ENCODE data around the gene MSRB1. TPM values are rescaled to one million over a fixed set of nuclear protein-coding genes. Genes with fewer than 3 reads are reported as not detected.

Gene MSRB1
- total and polyA plus RNA-seq, 2 of the 13 experiments (the other 11 are each of a cell fraction or from before 2014, with no cell fraction given) = 32.1 to 75.4 TPM

DNA sequence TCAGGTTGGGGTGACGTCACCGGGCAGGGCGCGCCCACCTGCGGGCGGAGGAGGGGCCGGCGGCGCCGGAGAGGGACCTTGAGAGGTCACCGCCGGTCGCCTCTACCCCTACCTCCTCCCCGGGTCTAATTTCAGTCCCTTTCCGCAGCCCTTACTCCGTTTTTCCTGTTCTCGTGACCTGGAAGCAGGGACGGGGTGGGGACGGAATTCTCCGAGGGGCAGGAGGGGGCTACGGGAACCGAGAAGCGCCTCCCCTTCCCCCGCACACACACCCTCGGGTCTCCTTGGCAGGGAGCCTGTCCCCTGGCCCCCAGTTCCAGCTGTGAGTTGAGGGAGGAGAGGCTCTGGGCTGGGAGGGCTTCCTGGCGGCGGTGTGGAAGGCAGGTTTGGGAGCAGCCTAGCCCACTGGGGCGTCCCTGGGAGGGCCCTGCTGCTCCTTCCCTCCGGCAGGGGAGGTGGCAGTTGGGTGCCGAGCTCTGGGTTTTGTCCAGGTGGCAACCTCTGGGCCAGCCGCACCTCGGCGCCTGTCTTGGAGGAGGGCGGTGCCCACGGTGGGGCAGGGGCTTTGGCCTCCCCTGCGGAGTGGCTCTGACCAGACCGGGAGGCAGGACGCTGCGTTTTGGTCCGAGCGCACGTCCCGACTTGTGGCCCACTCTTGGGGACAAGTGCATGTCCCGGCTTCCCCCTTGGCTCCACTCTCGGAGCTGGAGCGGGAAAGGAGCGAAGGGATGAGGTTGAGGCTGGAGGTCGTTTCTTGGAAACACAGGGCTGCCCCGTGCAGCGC, 47.5 kb upstream of the MSRB1 start (continued):
- TF ChIP-seq ZBTB7B (CRISPR knock-in tag; IDR thresholded peaks at IDR 0.05) (peak; percentile 18; the same call in 1 of the 2 replicates), CBFB (CRISPR knock-in tag; IDR thresholded peaks at IDR 0.05) (0 out of 2 replicates have a peak, but pooled peaks have one; percentile 6), ZNF121 (CRISPR knock-in tag; IDR thresholded peaks at IDR 0.05) (no peak), ZNF7 (CRISPR knock-in tag; IDR thresholded peaks at IDR 0.05) (no peak), MYC (CRISPR knock-in tag; IDR thresholded peaks at IDR 0.05; ENCODE audit: borderline replicate concordance) (peak; percentile 24; the same call in 1 of the 2 replicates), HNRNPK (IDR thresholded peaks at IDR 0.05; ENCODE audit: low read depth, low read length, poor library complexity, severe bottlenecking) (no peak), ETV5 (CRISPR knock-in tag; IDR thresholded peaks at IDR 0.05; ENCODE audit: borderline replicate concordance) (peak; percentile 30; the same call in 1 of the 2 replicates), HIVEP1 (CRISPR knock-in tag; IDR thresholded peaks at IDR 0.05) (0 out of 2 replicates have a peak, but pooled peaks have one; percentile 43), SOX5 (CRISPR knock-in tag; IDR thresholded peaks at IDR 0.05; ENCODE audit: borderline replicate concordance) (0 out of 2 replicates have a peak, but pooled peaks have one; percentile 19), SAP130 (CRISPR knock-in tag; IDR thresholded peaks at IDR 0.05; ENCODE audit: low read depth) (peak; percentile 33), NR2F1 (CRISPR knock-in tag; IDR thresholded peaks at IDR 0.05) (0 out of 4 replicates have a peak, but pooled peaks of 1 of the 2 experiments have one; percentile 24), SP4 (CRISPR knock-in tag; IDR thresholded peaks at IDR 0.05) (peak; percentile 4; the same call in 1 of the 2 replicates), ZNF792 (CRISPR knock-in tag; IDR thresholded peaks at IDR 0.05) (peak; percentile 49; the same call in 1 of the 2 replicates)
- TF ChIP-seq, protein P1, sequence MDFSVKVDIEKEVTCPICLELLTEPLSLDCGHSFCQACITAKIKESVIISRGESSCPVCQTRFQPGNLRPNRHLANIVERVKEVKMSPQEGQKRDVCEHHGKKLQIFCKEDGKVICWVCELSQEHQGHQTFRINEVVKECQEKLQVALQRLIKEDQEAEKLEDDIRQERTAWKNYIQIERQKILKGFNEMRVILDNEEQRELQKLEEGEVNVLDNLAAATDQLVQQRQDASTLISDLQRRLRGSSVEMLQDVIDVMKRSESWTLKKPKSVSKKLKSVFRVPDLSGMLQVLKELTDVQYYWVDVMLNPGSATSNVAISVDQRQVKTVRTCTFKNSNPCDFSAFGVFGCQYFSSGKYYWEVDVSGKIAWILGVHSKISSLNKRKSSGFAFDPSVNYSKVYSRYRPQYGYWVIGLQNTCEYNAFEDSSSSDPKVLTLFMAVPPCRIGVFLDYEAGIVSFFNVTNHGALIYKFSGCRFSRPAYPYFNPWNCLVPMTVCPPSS (IDR thresholded peaks at IDR 0.05) = no peak
- TF ChIP-seq, protein P2, sequence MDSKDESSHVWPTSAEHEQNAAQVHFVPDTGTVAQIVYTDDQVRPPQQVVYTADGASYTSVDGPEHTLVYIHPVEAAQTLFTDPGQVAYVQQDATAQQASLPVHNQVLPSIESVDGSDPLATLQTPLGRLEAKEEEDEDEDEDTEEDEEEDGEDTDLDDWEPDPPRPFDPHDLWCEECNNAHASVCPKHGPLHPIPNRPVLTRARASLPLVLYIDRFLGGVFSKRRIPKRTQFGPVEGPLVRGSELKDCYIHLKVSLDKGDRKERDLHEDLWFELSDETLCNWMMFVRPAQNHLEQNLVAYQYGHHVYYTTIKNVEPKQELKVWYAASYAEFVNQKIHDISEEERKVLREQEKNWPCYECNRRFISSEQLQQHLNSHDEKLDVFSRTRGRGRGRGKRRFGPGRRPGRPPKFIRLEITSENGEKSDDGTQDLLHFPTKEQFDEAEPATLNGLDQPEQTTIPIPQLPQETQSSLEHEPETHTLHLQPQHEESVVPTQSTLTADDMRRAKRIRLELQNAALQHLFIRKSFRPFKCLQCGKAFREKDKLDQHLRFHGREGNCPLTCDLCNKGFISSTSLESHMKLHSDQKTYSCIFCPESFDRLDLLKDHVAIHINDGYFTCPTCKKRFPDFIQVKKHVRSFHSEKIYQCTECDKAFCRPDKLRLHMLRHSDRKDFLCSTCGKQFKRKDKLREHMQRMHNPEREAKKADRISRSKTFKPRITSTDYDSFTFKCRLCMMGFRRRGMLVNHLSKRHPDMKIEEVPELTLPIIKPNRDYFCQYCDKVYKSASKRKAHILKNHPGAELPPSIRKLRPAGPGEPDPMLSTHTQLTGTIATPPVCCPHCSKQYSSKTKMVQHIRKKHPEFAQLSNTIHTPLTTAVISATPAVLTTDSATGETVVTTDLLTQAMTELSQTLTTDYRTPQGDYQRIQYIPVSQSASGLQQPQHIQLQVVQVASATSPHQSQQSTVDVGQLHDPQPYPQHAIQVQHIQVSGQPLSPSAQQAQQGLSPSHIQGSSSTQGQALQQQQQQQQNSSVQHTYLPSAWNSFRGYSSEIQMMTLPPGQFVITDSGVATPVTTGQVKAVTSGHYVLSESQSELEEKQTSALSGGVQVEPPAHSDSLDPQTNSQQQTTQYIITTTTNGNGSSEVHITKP (CRISPR knock-in tag; IDR thresholded peaks at IDR 0.05; ENCODE audit: low read depth) = peak; percentile 90
- TF ChIP-seq, protein P3, sequence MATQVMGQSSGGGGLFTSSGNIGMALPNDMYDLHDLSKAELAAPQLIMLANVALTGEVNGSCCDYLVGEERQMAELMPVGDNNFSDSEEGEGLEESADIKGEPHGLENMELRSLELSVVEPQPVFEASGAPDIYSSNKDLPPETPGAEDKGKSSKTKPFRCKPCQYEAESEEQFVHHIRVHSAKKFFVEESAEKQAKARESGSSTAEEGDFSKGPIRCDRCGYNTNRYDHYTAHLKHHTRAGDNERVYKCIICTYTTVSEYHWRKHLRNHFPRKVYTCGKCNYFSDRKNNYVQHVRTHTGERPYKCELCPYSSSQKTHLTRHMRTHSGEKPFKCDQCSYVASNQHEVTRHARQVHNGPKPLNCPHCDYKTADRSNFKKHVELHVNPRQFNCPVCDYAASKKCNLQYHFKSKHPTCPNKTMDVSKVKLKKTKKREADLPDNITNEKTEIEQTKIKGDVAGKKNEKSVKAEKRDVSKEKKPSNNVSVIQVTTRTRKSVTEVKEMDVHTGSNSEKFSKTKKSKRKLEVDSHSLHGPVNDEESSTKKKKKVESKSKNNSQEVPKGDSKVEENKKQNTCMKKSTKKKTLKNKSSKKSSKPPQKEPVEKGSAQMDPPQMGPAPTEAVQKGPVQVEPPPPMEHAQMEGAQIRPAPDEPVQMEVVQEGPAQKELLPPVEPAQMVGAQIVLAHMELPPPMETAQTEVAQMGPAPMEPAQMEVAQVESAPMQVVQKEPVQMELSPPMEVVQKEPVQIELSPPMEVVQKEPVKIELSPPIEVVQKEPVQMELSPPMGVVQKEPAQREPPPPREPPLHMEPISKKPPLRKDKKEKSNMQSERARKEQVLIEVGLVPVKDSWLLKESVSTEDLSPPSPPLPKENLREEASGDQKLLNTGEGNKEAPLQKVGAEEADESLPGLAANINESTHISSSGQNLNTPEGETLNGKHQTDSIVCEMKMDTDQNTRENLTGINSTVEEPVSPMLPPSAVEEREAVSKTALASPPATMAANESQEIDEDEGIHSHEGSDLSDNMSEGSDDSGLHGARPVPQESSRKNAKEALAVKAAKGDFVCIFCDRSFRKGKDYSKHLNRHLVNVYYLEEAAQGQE (IDR thresholded peaks at IDR 0.05; ENCODE audit: borderline replicate concordance in 1 of 2, low read depth in 1 of 2, low read length in 2 of 2) = no peak
- TF ChIP-seq, protein P4, sequence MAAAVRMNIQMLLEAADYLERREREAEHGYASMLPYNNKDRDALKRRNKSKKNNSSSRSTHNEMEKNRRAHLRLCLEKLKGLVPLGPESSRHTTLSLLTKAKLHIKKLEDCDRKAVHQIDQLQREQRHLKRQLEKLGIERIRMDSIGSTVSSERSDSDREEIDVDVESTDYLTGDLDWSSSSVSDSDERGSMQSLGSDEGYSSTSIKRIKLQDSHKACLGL (CRISPR knock-in tag; IDR thresholded peaks at IDR 0.05) = peak; percentile 44; the same call in 1 of the 2 replicates

Data from HepG2 (cell line).